Astrocyte of the cerebellum (primary cell): ENCODE data around the gene RAPGEF4.

Experiments used
- DNase-seq: peaks from one replicate; pipeline ENCODE4 v3.0.0-alpha.2; 2011; ENCODE audit warnings: low read depth
- H3K4me3 ChIP-seq: 2 replicates; pipeline ENCODE4 v1.5.1; 2011; ENCODE audit warnings: mild to moderate bottlenecking, low read depth, low read length, moderate library complexity
- CTCF ChIP-seq: IDR thresholded peaks from 2 replicates; pipeline ENCODE4 v1.5.1; 2012; ENCODE audit warnings: low read length, low read depth, moderate library complexity, mild to moderate bottlenecking; ENCODE audit errors: missing control alignments
- in situ Hi-C: cut with HindIII; loops from 2 replicates; pipeline ENCODE4 v1.10.0; 2017; ENCODE audit warnings: low sequenced_read_pairs

RAPGEF4 gene

GRCh38 chr2:173064151-173064805, 328.6 kb downstream of the RAPGEF4 start:
- in situ Hi-C loops = no loop called here
- DNase-seq = no peak
- no peak overlapping the region for H3K4me3 ChIP-seq
- TF ChIP-seq CTCF = no peak

DNA sequence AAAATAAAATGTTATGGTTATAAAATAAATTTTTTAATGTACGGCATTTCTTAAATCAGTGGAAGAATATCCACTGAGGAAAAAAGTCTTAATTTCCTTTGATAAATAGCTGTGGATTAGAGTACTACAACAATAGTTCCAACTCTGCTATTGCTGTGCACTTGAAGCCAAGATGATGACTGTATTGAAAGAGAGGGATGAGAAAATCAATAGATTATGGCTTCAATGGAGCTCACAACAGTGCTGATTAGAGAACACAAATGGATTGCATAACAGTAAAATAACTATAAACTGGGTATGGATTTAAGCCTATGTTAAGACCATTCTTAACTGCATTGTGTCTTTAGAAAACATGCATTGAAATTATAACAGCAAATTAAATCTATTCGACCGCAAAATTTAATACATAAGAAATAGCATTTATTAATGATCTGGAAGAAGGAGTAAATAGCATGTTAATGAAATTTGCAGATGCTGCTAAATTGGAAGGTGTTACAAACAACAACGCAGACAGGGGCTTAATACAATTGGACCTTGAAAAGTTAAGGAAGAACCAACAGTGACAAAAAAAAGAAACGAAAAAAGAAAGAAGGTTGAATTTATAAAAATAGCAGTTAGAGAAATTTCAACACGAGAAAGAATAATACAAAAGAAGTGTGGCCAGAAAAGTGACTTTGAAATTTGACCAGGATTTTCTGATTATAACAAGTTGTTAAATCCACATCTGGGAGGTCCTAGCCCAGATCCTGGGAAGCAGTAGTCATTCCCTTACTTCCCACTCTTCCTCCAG, 331.4 kb downstream of the RAPGEF4 start:
- in situ Hi-C loops = no loop called here
- TF ChIP-seq CTCF = no peak

GRCh38 chr2:173075056-173075780, 339.6 kb downstream of the RAPGEF4 start:
- no peak for DNase-seq
- in situ Hi-C loops = no loop called here
- TF ChIP-seq CTCF = no peak
- H3K4me3 ChIP-seq = peak overlapping the region; percentile 58

More for the DNA sequence above, 331.4 kb downstream of the RAPGEF4 start:
- no peak overlapping the region for H3K4me3 ChIP-seq
- no peak for DNase-seq

GRCh38 chr2:173075781-173076580, 340.3 kb downstream of the RAPGEF4 start, which contains the start of gene MAP3K20:
TSS of gene MAP3K20 (plus strand) at chr2:173075846. CDS start at chr2:173091032, 15,186 bp downstream.
- in situ Hi-C loops = no loop called here
- DNase-seq = peak; percentile 22
- peak within 1 kb of the TSS; percentile 58 for H3K4me3 ChIP-seq
- TF ChIP-seq CTCF = peak; percentile 27

GRCh38 chr2:173076581-173077345, 341.1 kb downstream of the RAPGEF4 start:
- peak overlapping the region; percentile 58 for H3K4me3 ChIP-seq
- no peak for TF ChIP-seq CTCF
- in situ Hi-C loops = no loop called here
- peak; percentile 23 for DNase-seq
